ENCODE data around the gene LRRC17. TPM values are rescaled to one million over a fixed set of nuclear protein-coding genes. Genes with fewer than 3 reads are reported as not detected.

The LRRC17 gene
- total and polyA plus RNA-seq, 4 donors = 1.1 to 11.3 (median 1.4) TPM

GRCh38 chr7:102935450-102936115 lies 22.8 kb downstream of the LRRC17 start:
- 70% methylated on average over 6 of the region's 6 CpGs for WGBS
- no peak for DNase-seq (ENCODE audit: low spot score)
- no peaks in the 10 kb centered on the region for H3K9me3 ChIP-seq (ENCODE audit: control insufficient read depth in 4 of 4, low read length in 3 of 4)
- H3K9ac ChIP-seq (ENCODE audit: low read depth in 1 of 2, low read length in 2 of 2) = no peak overlapping the region
- TF ChIP-seq HNF4G (IDR thresholded peaks at IDR 0.05) (no peak), ATF3 (IDR thresholded peaks at IDR 0.05) (no peak)
- no peak overlapping the region for H3K4me3 ChIP-seq (ENCODE audit: low read depth in 1 of 3, low read length in 3 of 3)
- H3K27me3 ChIP-seq (ENCODE audit: control insufficient read depth in 4 of 4, insufficient read depth in 4 of 4, low read length in 3 of 4) = no peaks in the 10 kb centered on the region
- H3K27ac ChIP-seq (ENCODE audit: low read depth in 1 of 2, low read length in 2 of 2) = no peak overlapping the region
- no peaks in the 10 kb centered on the region for H3K36me3 ChIP-seq (ENCODE audit: control insufficient read depth in 4 of 4, insufficient read depth in 3 of 4, low read depth in 1 of 4, low read length in 3 of 4)
- H3K4me1 ChIP-seq (ENCODE audit: control insufficient read depth in 4 of 4, insufficient read depth in 4 of 4, low read length in 3 of 4) = peaks cover 0 to 7% (median 6%) of the 10 kb centered on the region in 4 donors

DNA sequence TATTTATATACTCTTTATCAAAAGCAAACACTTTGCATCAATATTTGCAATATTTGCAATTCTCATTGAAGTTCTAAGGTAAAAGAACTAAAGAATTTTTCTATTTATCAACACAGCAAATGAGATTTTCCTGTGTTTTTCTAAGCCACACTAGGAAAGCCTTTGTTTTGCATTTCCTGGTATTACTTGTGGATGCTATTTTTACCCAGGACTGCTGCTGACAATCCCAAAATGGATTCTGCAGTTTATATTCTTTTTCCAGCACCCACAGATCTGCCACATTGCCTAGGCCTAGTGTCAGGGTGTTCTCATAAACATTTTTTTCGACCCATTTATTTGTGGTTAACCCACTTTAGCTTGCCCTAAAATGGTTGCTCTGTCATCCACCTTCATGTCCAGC lies 25.9 kb downstream of the LRRC17 start:
- Histone ChIP-seq H3K27me3 (ENCODE audit: control insufficient read depth in 4 of 4, insufficient read depth in 4 of 4, low read length in 3 of 4) (no peaks in the 10 kb centered on the region), H3K4me3 (ENCODE audit: low read depth in 1 of 3, low read length in 3 of 3) (no peak overlapping the region), H3K27ac (ENCODE audit: low read depth in 1 of 2, low read length in 2 of 2) (no peak overlapping the region), H3K4me1 (ENCODE audit: control insufficient read depth in 4 of 4, insufficient read depth in 4 of 4, low read length in 3 of 4) (peaks cover 0 to 7% (median 6%) of the 10 kb centered on the region in 4 donors), H3K9ac (ENCODE audit: low read depth in 1 of 2, low read length in 2 of 2) (no peak overlapping the region), H3K36me3 (ENCODE audit: control insufficient read depth in 4 of 4, insufficient read depth in 3 of 4, low read depth in 1 of 4, low read length in 3 of 4) (no peaks in the 10 kb centered on the region), H3K9me3 (ENCODE audit: control insufficient read depth in 4 of 4, low read length in 3 of 4) (no peaks in the 10 kb centered on the region)
- DNase-seq (ENCODE audit: low spot score) = no peak
- WGBS = 70% methylated on average over 1 of the region's 1 CpG
- no peak for TF ChIP-seq RAD21 (IDR thresholded peaks at IDR 0.05)
- no peak for TF ChIP-seq JUND (IDR thresholded peaks at IDR 0.05)
- no peak for TF ChIP-seq YY1 (IDR thresholded peaks at IDR 0.05)
- TF ChIP-seq SP1 (IDR thresholded peaks at IDR 0.05) = no peak
- no peak for TF ChIP-seq RXRA (IDR thresholded peaks at IDR 0.05)

DNA sequence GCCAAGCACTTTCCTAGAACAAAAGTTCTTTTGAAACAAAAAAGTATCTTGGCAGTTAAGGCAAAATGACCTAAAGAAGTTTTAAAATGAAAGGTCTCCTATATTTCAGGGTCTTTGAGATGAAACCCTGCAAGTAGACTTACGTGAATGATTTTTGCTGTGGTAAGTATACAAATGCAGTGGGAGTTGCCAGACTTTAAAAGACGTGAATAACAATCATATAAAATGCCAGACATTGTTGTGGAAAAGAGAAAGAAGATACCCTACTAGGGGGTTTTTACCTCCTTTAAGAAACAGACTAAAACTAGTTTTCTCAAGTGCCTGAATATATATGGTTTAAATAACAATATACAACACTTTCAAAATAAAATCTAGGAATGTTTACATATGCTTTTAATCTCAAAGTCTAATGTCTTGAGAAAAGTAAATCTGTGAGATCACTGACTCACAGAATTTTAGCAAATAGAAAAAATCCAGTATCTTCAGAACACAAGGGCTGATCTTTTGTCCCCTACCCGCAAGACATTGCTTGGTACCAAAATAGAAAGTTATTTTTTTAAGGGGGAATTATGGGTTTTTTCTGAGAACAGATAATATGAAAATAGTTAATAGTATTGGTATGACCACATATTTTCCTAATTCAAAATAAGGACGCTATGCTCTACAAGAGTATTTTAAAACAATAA lies 29.5 kb downstream of the LRRC17 start:
- 79% methylated on average over 4 of the region's 4 CpGs for WGBS
- Histone ChIP-seq H3K4me3 (ENCODE audit: low read depth in 1 of 3, low read length in 3 of 3) (no peak overlapping the region), H3K27ac (ENCODE audit: low read depth in 1 of 2, low read length in 2 of 2) (no peak overlapping the region), H3K9me3 (ENCODE audit: control insufficient read depth in 4 of 4, low read length in 3 of 4) (no peaks in the 10 kb centered on the region), H3K9ac (ENCODE audit: low read depth in 1 of 2, low read length in 2 of 2) (no peak overlapping the region), H3K27me3 (ENCODE audit: control insufficient read depth in 4 of 4, insufficient read depth in 4 of 4, low read length in 3 of 4) (no peaks in the 10 kb centered on the region), H3K4me1 (ENCODE audit: control insufficient read depth in 4 of 4, insufficient read depth in 4 of 4, low read length in 3 of 4) (no peaks in the 10 kb centered on the region), H3K36me3 (ENCODE audit: control insufficient read depth in 4 of 4, insufficient read depth in 3 of 4, low read depth in 1 of 4, low read length in 3 of 4) (no peaks in the 10 kb centered on the region)
- no peak for DNase-seq (ENCODE audit: low spot score)
- TF ChIP-seq NR2F2 (IDR thresholded peaks at IDR 0.05) (peak; percentile 56), ZBTB33 (IDR thresholded peaks at IDR 0.05) (no peak)

DNA sequence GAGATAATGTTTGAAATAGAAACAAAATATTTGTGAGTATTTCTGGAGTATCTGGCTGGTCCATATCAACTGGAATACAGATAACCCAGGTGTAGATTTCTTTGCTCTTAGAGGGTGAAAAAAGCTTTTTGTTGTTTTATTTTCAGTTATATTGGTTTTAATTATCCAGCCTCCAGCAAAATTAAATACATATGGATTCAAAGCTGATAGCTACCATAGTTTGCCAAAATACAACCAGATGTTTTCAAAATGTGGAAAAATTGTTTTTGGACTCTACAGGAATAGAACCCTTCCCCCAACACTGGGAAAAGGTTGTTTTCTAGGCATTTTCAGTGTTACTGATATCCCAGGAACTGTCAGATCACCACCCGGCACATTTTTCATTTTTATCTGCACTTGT lies 30.1 kb downstream of the LRRC17 start:
- TF ChIP-seq EGR1 (IDR thresholded peaks at IDR 0.05; ENCODE audit: low read depth in 2 of 2) (no peak), FOXA1 (IDR thresholded peaks at IDR 0.05) (no peak), HNF4A (conservative IDR thresholded peaks at IDR 0.05) (no peak), ZBTB33 (IDR thresholded peaks at IDR 0.05) (no peak), YY1 (IDR thresholded peaks at IDR 0.05) (no peak), RXRA (IDR thresholded peaks at IDR 0.05) (no peak), TAF1 (conservative IDR thresholded peaks at IDR 0.05) (no peak), SP1 (IDR thresholded peaks at IDR 0.05) (no peak), HNF4G (IDR thresholded peaks at IDR 0.05) (no peak)
- TF ChIP-seq, protein P1, sequence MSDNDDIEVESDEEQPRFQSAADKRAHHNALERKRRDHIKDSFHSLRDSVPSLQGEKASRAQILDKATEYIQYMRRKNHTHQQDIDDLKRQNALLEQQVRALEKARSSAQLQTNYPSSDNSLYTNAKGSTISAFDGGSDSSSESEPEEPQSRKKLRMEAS (IDR thresholded peaks at IDR 0.05) = no peak
- WGBS = 88% methylated on average over 1 of the region's 1 CpG
- no peaks in the 10 kb centered on the region for H3K27me3 ChIP-seq (ENCODE audit: control insufficient read depth in 4 of 4, insufficient read depth in 4 of 4, low read length in 3 of 4)
- H3K9ac ChIP-seq (ENCODE audit: low read depth in 1 of 2, low read length in 2 of 2) = no peak overlapping the region
- no peak overlapping the region for H3K27ac ChIP-seq (ENCODE audit: low read depth in 1 of 2, low read length in 2 of 2)
- H3K4me3 ChIP-seq (ENCODE audit: low read depth in 1 of 3, low read length in 3 of 3) = no peak overlapping the region
- DNase-seq (ENCODE audit: low spot score) = no peak
- no peaks in the 10 kb centered on the region for H3K9me3 ChIP-seq (ENCODE audit: control insufficient read depth in 4 of 4, low read length in 3 of 4)
- no peaks in the 10 kb centered on the region for H3K4me1 ChIP-seq (ENCODE audit: control insufficient read depth in 4 of 4, insufficient read depth in 4 of 4, low read length in 3 of 4)
- H3K36me3 ChIP-seq (ENCODE audit: control insufficient read depth in 4 of 4, insufficient read depth in 3 of 4, low read depth in 1 of 4, low read length in 3 of 4) = no peaks in the 10 kb centered on the region
